ENCODE results near the gene USP30. TPM values are rescaled to one million over a fixed set of nuclear protein-coding genes. Genes with fewer than 3 reads are reported as not detected.
A peak's percentile ranks its signal among the peaks of the same experiment; 100 is the strongest.

USP30 gene
- total RNA-seq, 1 experiment from 2014 or later, result 12.5 TPM

DNA sequence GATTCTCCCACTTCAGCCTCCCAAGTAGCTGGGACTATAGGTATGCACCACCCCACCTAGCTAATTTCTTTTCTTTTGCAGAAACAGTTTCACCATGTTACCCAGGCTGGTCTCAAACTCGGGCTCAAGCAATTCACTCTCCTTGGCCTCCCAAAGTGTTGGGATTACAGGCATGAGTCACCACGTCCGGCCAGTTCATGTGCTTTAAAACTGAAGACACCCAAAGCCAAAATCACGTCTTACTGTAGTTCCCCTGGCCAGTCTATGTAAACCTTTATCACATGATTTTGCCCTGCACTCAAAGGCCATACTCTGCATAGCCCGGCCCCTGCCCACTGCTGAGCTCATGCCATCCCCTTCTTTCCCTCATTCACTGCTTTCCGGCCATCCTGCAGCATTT lies 36.4 kb downstream of the USP30 start:
- intact Hi-C loops (cut with micrococcal nuclease; ENCODE audit: unreplicated experiment), result no loop called here
- Histone ChIP-seq H3K27me3 (ENCODE audit: insufficient read depth, low read depth) (no peaks in the 10 kb centered on the region), H3K4me1 (replicated peaks; ENCODE audit: insufficient read depth) (peaks cover 15% of the 10 kb centered on the region; the same call in 1 of the 2 replicates), H3K36me3 (ENCODE audit: low read depth) (peaks cover 9% of the 10 kb centered on the region; the same call in 1 of the 2 replicates), H3K4me3 (no peak overlapping the region), H2AFZ (no peak overlapping the region), H3K79me2 (ENCODE audit: low read depth) (peaks cover 17% of the 10 kb centered on the region), H3K9me3 (ENCODE audit: insufficient read depth, low read depth) (no peaks in the 10 kb centered on the region), H3K4me2 (no peak overlapping the region), H3K9me2 (ENCODE audit: insufficient read depth) (no peaks in the 10 kb centered on the region), H3F3A (ENCODE audit: insufficient read depth, low read depth) (peaks cover 4% of the 10 kb centered on the region; the same call in 1 of the 2 replicates), H3K27ac (no peak overlapping the region), H4K20me1 (ENCODE audit: insufficient read depth) (no peaks in the 10 kb centered on the region)
- ChIA-PET CTCF (no interaction called here), POLR2A (ENCODE audit: unreplicated experiment) (no interaction called here)
- no peak for DNase-seq
- no TSS peak for BruUV-seq (replicated peaks)
- TF ChIP-seq EZH2 (IDR thresholded peaks at IDR 0.05; ENCODE audit: low read depth), result no peak

DNA sequence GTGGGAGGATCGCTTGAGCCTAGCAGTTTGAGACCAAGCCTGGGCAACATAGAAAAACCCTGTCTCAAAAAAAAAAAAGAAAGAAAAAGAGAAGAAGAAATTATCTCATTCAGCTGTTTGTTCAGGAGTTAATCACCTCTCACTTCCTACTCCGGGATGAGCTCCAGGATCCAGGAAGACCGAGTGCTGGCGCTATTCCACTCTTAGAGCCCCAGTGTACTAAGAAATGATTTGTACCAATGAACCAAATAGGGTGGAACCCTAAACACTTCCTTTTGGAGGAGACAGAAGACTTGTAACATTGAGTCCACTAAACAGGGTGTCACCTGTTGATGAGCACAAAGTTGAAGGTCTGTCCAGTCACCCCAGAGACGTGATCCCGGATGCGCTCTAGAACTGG lies 37.3 kb downstream of the USP30 start:
- Histone ChIP-seq H3K79me2 (ENCODE audit: low read depth) (peaks cover 17% of the 10 kb centered on the region), H3F3A (ENCODE audit: insufficient read depth, low read depth) (peaks cover 4% of the 10 kb centered on the region; the same call in 1 of the 2 replicates), H3K27ac (no peak overlapping the region), H3K9me3 (ENCODE audit: insufficient read depth, low read depth) (no peaks in the 10 kb centered on the region), H3K4me1 (replicated peaks; ENCODE audit: insufficient read depth) (peaks cover 15% of the 10 kb centered on the region; the same call in 1 of the 2 replicates), H4K20me1 (ENCODE audit: insufficient read depth) (no peaks in the 10 kb centered on the region), H3K4me2 (no peak overlapping the region), H3K27me3 (ENCODE audit: insufficient read depth, low read depth) (no peaks in the 10 kb centered on the region), H3K9me2 (ENCODE audit: insufficient read depth) (no peaks in the 10 kb centered on the region), H2AFZ (no peak overlapping the region), H3K4me3 (no peak overlapping the region), H3K36me3 (ENCODE audit: low read depth) (peaks cover 9% of the 10 kb centered on the region; the same call in 1 of the 2 replicates)
- DNase-seq, result no peak
- ChIA-PET POLR2A (ENCODE audit: unreplicated experiment) (no interaction called here), CTCF (no interaction called here)
- intact Hi-C loops (cut with micrococcal nuclease; ENCODE audit: unreplicated experiment), result loop anchor here (5.0 to 10.0 kb wide), 3 partner anchors 137 to 1175 kb away; no protein-coding TSS in a partner anchor
- BruUV-seq (replicated peaks), result no TSS peak
- TF ChIP-seq, protein P1, sequence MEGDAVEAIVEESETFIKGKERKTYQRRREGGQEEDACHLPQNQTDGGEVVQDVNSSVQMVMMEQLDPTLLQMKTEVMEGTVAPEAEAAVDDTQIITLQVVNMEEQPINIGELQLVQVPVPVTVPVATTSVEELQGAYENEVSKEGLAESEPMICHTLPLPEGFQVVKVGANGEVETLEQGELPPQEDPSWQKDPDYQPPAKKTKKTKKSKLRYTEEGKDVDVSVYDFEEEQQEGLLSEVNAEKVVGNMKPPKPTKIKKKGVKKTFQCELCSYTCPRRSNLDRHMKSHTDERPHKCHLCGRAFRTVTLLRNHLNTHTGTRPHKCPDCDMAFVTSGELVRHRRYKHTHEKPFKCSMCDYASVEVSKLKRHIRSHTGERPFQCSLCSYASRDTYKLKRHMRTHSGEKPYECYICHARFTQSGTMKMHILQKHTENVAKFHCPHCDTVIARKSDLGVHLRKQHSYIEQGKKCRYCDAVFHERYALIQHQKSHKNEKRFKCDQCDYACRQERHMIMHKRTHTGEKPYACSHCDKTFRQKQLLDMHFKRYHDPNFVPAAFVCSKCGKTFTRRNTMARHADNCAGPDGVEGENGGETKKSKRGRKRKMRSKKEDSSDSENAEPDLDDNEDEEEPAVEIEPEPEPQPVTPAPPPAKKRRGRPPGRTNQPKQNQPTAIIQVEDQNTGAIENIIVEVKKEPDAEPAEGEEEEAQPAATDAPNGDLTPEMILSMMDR (conservative IDR thresholded peaks at IDR 0.05), result no peak
- no peak for TF ChIP-seq EZH2 (IDR thresholded peaks at IDR 0.05; ENCODE audit: low read depth)

DNA sequence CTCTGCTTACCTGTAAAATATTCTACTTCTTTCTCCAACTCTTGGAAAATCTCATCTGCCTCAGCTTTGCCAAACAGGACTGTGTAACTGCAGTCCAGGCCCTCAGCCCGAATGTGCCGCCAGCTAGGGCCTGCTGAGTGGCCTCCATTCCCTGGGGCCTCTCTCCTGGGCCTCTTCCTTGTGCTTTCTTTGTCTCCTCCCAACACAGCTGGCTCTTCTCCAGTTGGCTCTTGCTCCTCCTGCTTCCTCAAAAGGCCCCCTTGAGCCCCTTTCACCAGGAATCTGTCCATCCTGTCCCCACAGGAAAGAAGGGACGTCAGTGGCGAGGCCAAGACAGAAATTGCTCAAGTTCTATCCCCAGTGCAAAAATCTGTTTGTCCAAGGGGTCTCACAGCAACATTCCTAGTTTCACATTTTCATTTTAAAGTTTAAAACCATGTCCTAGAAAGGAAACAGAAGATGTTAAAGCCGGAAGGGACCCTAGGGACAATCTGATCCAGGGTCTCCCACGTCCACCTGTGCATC lies 40.2 kb downstream of the USP30 start:
- no peaks in the 10 kb centered on the region for H3K9me2 ChIP-seq (ENCODE audit: insufficient read depth)
- peaks cover 17% of the 10 kb centered on the region for H3K79me2 ChIP-seq (ENCODE audit: low read depth)
- H2AFZ ChIP-seq, result peak overlapping the region; percentile 96
- H4K20me1 ChIP-seq (ENCODE audit: insufficient read depth), result no peaks in the 10 kb centered on the region
- no peaks in the 10 kb centered on the region; the same call in 1 of the 2 replicates for H3F3A ChIP-seq (ENCODE audit: insufficient read depth, low read depth)
- peak overlapping the region; percentile 72 for H3K4me3 ChIP-seq
- intact Hi-C loops (cut with micrococcal nuclease; ENCODE audit: unreplicated experiment), result loop anchor here (1.0 to 10.0 kb wide), 7 partner anchors 140 to 1178 kb away; partner anchors contain the start of gene FICD
- H3K27ac ChIP-seq, result peak overlapping the region; percentile 26; the same call in 1 of the 2 replicates
- DNase-seq, result no peak
- ChIA-PET CTCF (no interaction called here), POLR2A (ENCODE audit: unreplicated experiment) (no interaction called here)
- H3K27me3 ChIP-seq (ENCODE audit: insufficient read depth, low read depth), result no peaks in the 10 kb centered on the region
- peaks cover 18% of the 10 kb centered on the region; the same call in 1 of the 2 replicates for H3K4me1 ChIP-seq (replicated peaks; ENCODE audit: insufficient read depth)
- H3K9me3 ChIP-seq (ENCODE audit: insufficient read depth, low read depth), result no peaks in the 10 kb centered on the region
- H3K36me3 ChIP-seq (ENCODE audit: low read depth), result peaks cover 7% of the 10 kb centered on the region; the same call in 1 of the 2 replicates
- TF ChIP-seq, protein P1 (conservative IDR thresholded peaks at IDR 0.05), result no peak
- no peak for TF ChIP-seq EZH2 (IDR thresholded peaks at IDR 0.05; ENCODE audit: low read depth)
- H3K4me2 ChIP-seq, result peak overlapping the region; percentile 100
- no TSS peak for BruUV-seq (replicated peaks)
